ENCODE measurements around the gene PIP5K1C. TPM values are rescaled to one million over a fixed set of nuclear protein-coding genes. Genes with fewer than 3 reads are reported as not detected.

Gene PIP5K1C
- total and polyA plus RNA-seq, 2 donors (not counting 1 experiment from before 2014, with no cell fraction given): 10.4 to 46.7 TPM

- Mint-ChIP-seq H3K27me3 (no peaks in the 10 kb centered on the region), H3K27ac (no peak overlapping the region), H3K4me3 (peak overlapping the region; percentile 75), H3K9me3 (ENCODE audit: insufficient read depth) (no peaks in the 10 kb centered on the region), H3K4me1 (peaks cover 40% of the 10 kb centered on the region)
- TF ChIP-seq EZH2 (IDR thresholded peaks at IDR 0.05; ENCODE audit: borderline replicate concordance, insufficient read depth, low read depth, low read length, poor library complexity, severe bottlenecking) (no peak), CTCF (IDR thresholded peaks at IDR 0.05) (no peak)
- H3K4me3 ChIP-seq (ENCODE audit: control extremely low read depth in 1 of 5, extremely low read depth in 1 of 5, insufficient read depth in 1 of 5, low read depth in 2 of 5, low read length in 4 of 5): no peak overlapping the region
- intact Hi-C loops (cut with micrococcal nuclease): loop anchor here (2.0 kb wide), 1 partner anchor 14 kb away; no protein-coding TSS in a partner anchor
- H3K9me3 ChIP-seq (ENCODE audit: control extremely low read depth in 1 of 3, control insufficient read depth in 2 of 3, insufficient read depth in 1 of 3, low read length in 2 of 3): peaks cover 0 to 3% (median 0%) of the 10 kb centered on the region in 3 donors
- no peak for DNase-seq
- H3K79me2 ChIP-seq (ENCODE audit: control insufficient read depth, insufficient read depth, low read length): peaks cover 54% of the 10 kb centered on the region
- WGBS (ENCODE audit: insufficient coverage): 12% methylated on average over 39 of the region's 45 CpGs
- peak; percentile 32 for ATAC-seq (ENCODE audit: low read depth)
- peak overlapping the region; percentile 69 for H3K4me2 ChIP-seq (replicated peaks; ENCODE audit: low read depth, low read length, poor library complexity, severe bottlenecking)
- POLR2A ChIA-PET: interaction anchor here (1.4 kb wide), 1 partner anchor 18 kb away, joined by 3 read pairs; no protein-coding TSS in a partner anchor
- H3K36me3 ChIP-seq (replicated peaks in 1 of 2; ENCODE audit: control extremely low read depth in 1 of 2, control insufficient read depth in 1 of 2, extremely low read depth in 1 of 2, insufficient read depth in 2 of 2, low read length in 1 of 2): peaks cover 0 to 4% of the 10 kb centered on the region in 2 experiments
- peak overlapping the region; percentile 28 for H3K9ac ChIP-seq (ENCODE audit: low read length)
- peaks cover 0 to 19% (median 5%) of the 10 kb centered on the region in 4 experiments for H3K27me3 ChIP-seq (replicated peaks in 1 of 4; ENCODE audit: control extremely low read depth in 1 of 4, control insufficient read depth in 3 of 4, insufficient read depth in 4 of 4, low read length in 3 of 4)
- CTCF ChIA-PET: no interaction called here
- no peak overlapping the region for H3K27ac ChIP-seq (ENCODE audit: low read length in 2 of 2)
- H4K20me1 ChIP-seq (ENCODE audit: control insufficient read depth, insufficient read depth, low read length, poor library complexity, severe bottlenecking): peaks cover 90% of the 10 kb centered on the region
- peaks cover 21 to 24% of the 10 kb centered on the region in 2 donors for H3K4me1 ChIP-seq (ENCODE audit: control insufficient read depth in 2 of 2, insufficient read depth in 2 of 2, low read length in 2 of 2)
- H2AFZ ChIP-seq (ENCODE audit: insufficient read depth, low read depth, low read length, poor library complexity, severe bottlenecking): no peak overlapping the region
Measured at GRCh38 chr19:3670796-3671679, 29.2 kb downstream of the PIP5K1C start.

All from B cell (primary cell).